Spleen (tissue), 7 donors: ENCODE measurements around the gene FES.
"Not testable (repeated sequence)": the region's sequence is repeated elsewhere in the genome, so short reads cannot be mapped to it uniquely, and the experiment has no call there.

Experiments
- POLR2A ChIP-seq, 3 donors: fragments of 450-650 bp; IDR thresholded peaks; one replicate each; pipeline ENCODE4 v1.5.1; 2017; ENCODE audit warnings: antibody characterized with exemption in 3 of 3, mild to moderate bottlenecking in 1 of 3
- POLR2AphosphoS5 ChIP-seq, 3 donors: sonication (generic); formaldehyde crosslinking; IDR thresholded peaks; one replicate each; pipeline ENCODE4 v1.5.1; 2017; ENCODE audit warnings: antibody characterized with exemption in 3 of 3
- TF ChIP-seq, protein P1 (sequence below), 11 experiments: fragments of 200-600 bp in 7 of 11; fragments of 450-650 bp in 4 of 11; sonication (generic) in 4 of 11; IDR thresholded peaks in 8 of 11; conservative IDR thresholded peaks in 3 of 11; 1 replicate in 7 of 11; 2 replicates in 4 of 11; pipeline versions ENCODE4 v1.4.0 to v1.8.0; 2016 to 2021; ENCODE audit warnings: antibody characterized with exemption in 11 of 11, inconsistent platforms in 4 of 11, mild to moderate bottlenecking in 1 of 11
- donor health status: DM: no; HTN: no; CAD: no; lungs with moderate emphysema.
- donor health status: DM: no; HTN: no; CAD: no.
- donor health status: DM: no; HTN: no; CAD: no.

DNA sequence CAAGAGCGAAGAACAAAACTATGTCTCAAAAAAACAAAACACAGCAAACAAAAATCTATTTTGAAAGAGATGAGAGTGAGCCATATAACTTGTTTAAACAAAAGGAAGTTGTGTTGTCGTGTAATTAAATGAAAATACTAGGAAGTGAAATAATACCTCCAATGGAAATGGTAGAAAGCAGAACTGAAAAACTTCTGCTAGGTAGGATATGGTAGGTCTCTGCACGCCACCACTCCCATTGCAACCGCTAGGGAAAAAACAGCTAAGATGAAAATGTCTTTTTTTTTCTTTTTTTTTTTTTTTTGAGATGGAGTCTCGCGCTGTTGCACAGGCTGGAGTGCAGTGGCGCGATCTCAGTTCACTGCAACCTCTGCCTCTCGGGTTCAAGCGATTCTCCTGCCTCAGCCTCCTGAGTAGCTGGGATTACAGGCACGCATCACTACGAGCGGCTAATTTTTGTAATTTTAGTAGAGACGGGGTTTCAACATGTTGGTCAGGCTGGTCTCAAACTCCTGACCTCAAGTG lies 12.9 kb downstream of the FES start:
- TF ChIP-seq, protein P1, sequence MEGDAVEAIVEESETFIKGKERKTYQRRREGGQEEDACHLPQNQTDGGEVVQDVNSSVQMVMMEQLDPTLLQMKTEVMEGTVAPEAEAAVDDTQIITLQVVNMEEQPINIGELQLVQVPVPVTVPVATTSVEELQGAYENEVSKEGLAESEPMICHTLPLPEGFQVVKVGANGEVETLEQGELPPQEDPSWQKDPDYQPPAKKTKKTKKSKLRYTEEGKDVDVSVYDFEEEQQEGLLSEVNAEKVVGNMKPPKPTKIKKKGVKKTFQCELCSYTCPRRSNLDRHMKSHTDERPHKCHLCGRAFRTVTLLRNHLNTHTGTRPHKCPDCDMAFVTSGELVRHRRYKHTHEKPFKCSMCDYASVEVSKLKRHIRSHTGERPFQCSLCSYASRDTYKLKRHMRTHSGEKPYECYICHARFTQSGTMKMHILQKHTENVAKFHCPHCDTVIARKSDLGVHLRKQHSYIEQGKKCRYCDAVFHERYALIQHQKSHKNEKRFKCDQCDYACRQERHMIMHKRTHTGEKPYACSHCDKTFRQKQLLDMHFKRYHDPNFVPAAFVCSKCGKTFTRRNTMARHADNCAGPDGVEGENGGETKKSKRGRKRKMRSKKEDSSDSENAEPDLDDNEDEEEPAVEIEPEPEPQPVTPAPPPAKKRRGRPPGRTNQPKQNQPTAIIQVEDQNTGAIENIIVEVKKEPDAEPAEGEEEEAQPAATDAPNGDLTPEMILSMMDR (IDR thresholded peaks at IDR 0.05 in 8 of 11, conservative IDR thresholded peaks at IDR 0.05 in 3 of 11) = peak in 5 of 11 experiments; percentile 12 to 30 (median 19)
- TF ChIP-seq POLR2AphosphoS5, POLR2A (IDR thresholded peaks at IDR 0.05): not testable (repeated sequence)
